ENCODE results near the gene NOTCH3. TPM values are rescaled to one million over a fixed set of nuclear protein-coding genes. Genes with fewer than 3 reads are reported as not detected.

Gene NOTCH3
- total RNA-seq, 1 experiment from 2014 or later = 39.4 TPM

GRCh38 chr19:15195371-15196334, 5.1 kb downstream of the NOTCH3 start (continued):
- TF ChIP-seq ATF3 (IDR thresholded peaks at IDR 0.05) = no peak
- TF ChIP-seq TCF7L2 (IDR thresholded peaks at IDR 0.05; ENCODE audit: borderline replicate concordance, extremely low read depth, insufficient read depth, insufficient read length) = no peak
- no peak for TF ChIP-seq ZNF274 (IDR thresholded peaks at IDR 0.05; ENCODE audit: low read depth, low read length)
- TF ChIP-seq REST (IDR thresholded peaks at IDR 0.05; ENCODE audit: low read depth) = no peak
- TF ChIP-seq ZBTB33 (IDR thresholded peaks at IDR 0.05; ENCODE audit: extremely low read depth, insufficient replicate concordance, low read length) = no peak
- no peak; the same call in 1 of the 2 replicates for TF ChIP-seq MAX (IDR thresholded peaks at IDR 0.05)
